Osteoblast (primary cell): ENCODE results near the gene SUPT16H. TPM values are rescaled to one million over a fixed set of nuclear protein-coding genes. Genes with fewer than 3 reads are reported as not detected.

Source experiments
- DNase-seq: peaks from one replicate; pipeline ENCODE4 v3.0.0; 2011; ENCODE audit warnings: low spot score, mixed read lengths; ENCODE audit not compliant: insufficient read length; ENCODE audit errors: missing footprints
- H2AFZ ChIP-seq: 2 replicates; pipeline ENCODE4 v1.6.0; 2011; ENCODE audit warnings: mild to moderate bottlenecking, low read length
- H3K27ac ChIP-seq: 2 replicates; pipeline ENCODE4 v1.5.1; 2011; ENCODE audit warnings: mild to moderate bottlenecking, low read depth, low read length, moderate library complexity
- H3K27me3 ChIP-seq: 2 replicates; pipeline ENCODE4 v1.6.0; 2012; ENCODE audit warnings: mild to moderate bottlenecking, control low read depth, inconsistent platforms, low read length, moderate library complexity; ENCODE audit not compliant: insufficient read depth
- H3K36me3 ChIP-seq: 2 replicates; pipeline ENCODE4 v1.5.1; 2011; ENCODE audit warnings: mild to moderate bottlenecking, low read length, control low read depth, moderate library complexity; ENCODE audit not compliant: insufficient read depth
- H3K4me1 ChIP-seq: 2 replicates; pipeline ENCODE4 v1.5.1; 2011; ENCODE audit warnings: mild to moderate bottlenecking, low read length, control low read depth, moderate library complexity; ENCODE audit not compliant: insufficient read depth
- H3K4me2 ChIP-seq: 2 replicates; pipeline ENCODE4 v1.6.0; 2011; ENCODE audit warnings: mild to moderate bottlenecking, low read length; ENCODE audit not compliant: insufficient read depth
- H3K4me3 ChIP-seq: fragments of 200-600 bp; sonication (generic); 3 replicates; pipeline ENCODE4 v1.5.1; 2012; ENCODE audit warnings: mild to moderate bottlenecking, low read length, inconsistent platforms; ENCODE audit not compliant: insufficient read depth
- H3K79me2 ChIP-seq: 2 replicates; pipeline ENCODE4 v1.6.0; 2012; ENCODE audit warnings: mild to moderate bottlenecking, low read length, control low read depth, inconsistent platforms; ENCODE audit not compliant: insufficient read depth
- H3K9me3 ChIP-seq: 2 replicates; pipeline ENCODE4 v1.5.1; 2011; ENCODE audit warnings: low read depth, low read length, control low read depth
- H4K20me1 ChIP-seq: 2 replicates; pipeline ENCODE4 v1.6.0; 2012; ENCODE audit warnings: mild to moderate bottlenecking, low read length, control low read depth; ENCODE audit not compliant: insufficient read depth
- CTCF ChIP-seq: IDR thresholded peaks from 2 replicates; pipeline ENCODE4 v1.5.1; 2011; ENCODE audit warnings: mild to moderate bottlenecking, low read depth, low read length, moderate library complexity; ENCODE audit errors: extremely low read depth
- total RNA-seq: library from RNA; depleted of rRNA; stranded (reverse); fragments of >200 nt; gene quantifications from 2 replicates; pipeline ENCODE4 v1.2.3, GENCODE V29; 2012

The SUPT16H gene
- total RNA-seq, 1 donor: 72.0 TPM

GRCh38 chr14:21320913-21321312 is 62.9 kb downstream of the SUPT16H start:
- no peaks in the 10 kb centered on the region for H3K36me3 ChIP-seq
- no peak for DNase-seq
- no peak overlapping the region for H2AFZ ChIP-seq
- H3K4me1 ChIP-seq: no peaks in the 10 kb centered on the region
- no peaks in the 10 kb centered on the region for H4K20me1 ChIP-seq
- no peak overlapping the region for H3K4me3 ChIP-seq
- H3K27ac ChIP-seq: no peak overlapping the region
- peaks cover 4% of the 10 kb centered on the region for H3K27me3 ChIP-seq
- no peaks in the 10 kb centered on the region for H3K9me3 ChIP-seq
- no peak overlapping the region for H3K4me2 ChIP-seq
- H3K79me2 ChIP-seq: no peaks in the 10 kb centered on the region
- no peak for TF ChIP-seq CTCF

GRCh38 chr14:21317398-21317797 is 66.4 kb downstream of the SUPT16H start:
- H3K36me3 ChIP-seq: no peaks in the 10 kb centered on the region
- H4K20me1 ChIP-seq: no peaks in the 10 kb centered on the region
- H3K4me1 ChIP-seq: no peaks in the 10 kb centered on the region
- TF ChIP-seq CTCF: no peak
- H2AFZ ChIP-seq: no peak overlapping the region
- H3K27me3 ChIP-seq: peaks cover 6% of the 10 kb centered on the region
- no peaks in the 10 kb centered on the region for H3K9me3 ChIP-seq
- peak; percentile 42 for DNase-seq
- no peaks in the 10 kb centered on the region for H3K79me2 ChIP-seq
- H3K4me3 ChIP-seq: no peak overlapping the region
- H3K27ac ChIP-seq: no peak overlapping the region
- H3K4me2 ChIP-seq: no peak overlapping the region

GRCh38 chr14:21313512-21313911 is 70.3 kb downstream of the SUPT16H start:
- Histone ChIP-seq H3K27me3 (peaks cover 23% of the 10 kb centered on the region), H4K20me1 (no peaks in the 10 kb centered on the region), H3K4me1 (no peaks in the 10 kb centered on the region), H3K36me3 (no peaks in the 10 kb centered on the region), H3K4me2 (no peak overlapping the region), H2AFZ (no peak overlapping the region), H3K4me3 (no peak overlapping the region), H3K9me3 (no peaks in the 10 kb centered on the region), H3K27ac (no peak overlapping the region), H3K79me2 (no peaks in the 10 kb centered on the region)
- DNase-seq: no peak
- TF ChIP-seq CTCF: no peak

- Histone ChIP-seq H3K4me3 (no peak overlapping the region), H3K9me3 (no peaks in the 10 kb centered on the region), H3K27ac (no peak overlapping the region), H3K27me3 (peaks cover 30% of the 10 kb centered on the region), H2AFZ (no peak overlapping the region), H3K79me2 (no peaks in the 10 kb centered on the region), H4K20me1 (no peaks in the 10 kb centered on the region), H3K4me1 (no peaks in the 10 kb centered on the region), H3K4me2 (no peak overlapping the region), H3K36me3 (no peaks in the 10 kb centered on the region)
- DNase-seq: peak; percentile 76
- no peak for TF ChIP-seq CTCF
These were observed 72.2 kb downstream of the SUPT16H start for GRCh38 chr14:21311614-21312013.
